B cell (primary cell): Measurements from ENCODE around the gene NCAPG. TPM values are rescaled to one million over a fixed set of nuclear protein-coding genes. Genes with fewer than 3 reads are reported as not detected.
"Not testable (repeated sequence)": the region's sequence is repeated elsewhere in the genome, so short reads cannot be mapped to it uniquely, and the experiment has no call there.

Experiments used
- ATAC-seq: fragments of 200-7000 bp; cut with Tn5 transposase; one replicate; pipeline ENCODE4 v1.10.0; 2021; ENCODE audit warnings: low read depth, mild to moderate bottlenecking, moderate number of reproducible peaks, moderate library complexity
- CTCF ChIA-PET: fragments of 350-600 bp; sonication (Branson Sonifier 250); formaldehyde crosslinking; loops from one replicate; lab custom pipeline; 2021; ENCODE audit warnings: antibody characterized with exemption, inconsistent platforms; lab: Charles Lee
- POLR2A ChIA-PET: fragments of 350-600 bp; sonication (Branson Sonifier 250); formaldehyde crosslinking; loops from one replicate; lab custom pipeline; 2021; ENCODE audit warnings: antibody characterized with exemption; lab: Charles Lee
- DNase-seq: peaks from one replicate; pipeline ENCODE4 v3.0.0; 2013
- H2AFZ ChIP-seq: 2 replicates; pipeline ENCODE4 v1.6.1; 2012; ENCODE audit warnings: mild to moderate bottlenecking, low read depth, low read length; ENCODE audit not compliant: insufficient read depth, poor library complexity, severe bottlenecking
- H3K27ac ChIP-seq, 2 donors: 1 replicate in 1 of 2; 2 replicates in 1 of 2; pipeline ENCODE4 v1.5.1; 2012 to 2013; ENCODE audit warnings: low read length in 2 of 2, mild to moderate bottlenecking in 2 of 2, moderate library complexity in 1 of 2
- H3K27me3 ChIP-seq, 4 experiments: fragments of 200-600 bp in 1 of 4; sonication (generic) in 1 of 4; replicated peaks in 1 of 4; 1 replicate in 2 of 4; 2 replicates in 2 of 4; pipeline versions ENCODE4 v1.6.1 to v1.7.0; 2013 to 2016; ENCODE audit warnings: low read length in 3 of 4, mild to moderate bottlenecking in 2 of 4, mixed read lengths in 1 of 4, moderate library complexity in 1 of 4; ENCODE audit not compliant: insufficient read depth in 4 of 4, control insufficient read depth in 3 of 4; ENCODE audit errors: control extremely low read depth in 1 of 4
- H3K36me3 ChIP-seq, 2 experiments: replicated peaks in 1 of 2; 1 replicate in 1 of 2; 2 replicates in 1 of 2; pipeline versions ENCODE4 v1.6.1 to v1.7.1; 2013; ENCODE audit warnings: low read length in 1 of 2; ENCODE audit not compliant: insufficient read depth in 2 of 2, control insufficient read depth in 1 of 2; ENCODE audit errors: control extremely low read depth in 1 of 2, extremely low read depth in 1 of 2
- H3K4me1 ChIP-seq, 2 donors: fragments of 200-600 bp in 1 of 2; sonication (generic) in 1 of 2; 1 replicate in 1 of 2; 2 replicates in 1 of 2; pipeline versions ENCODE4 v1.5.1 to v1.6.1; 2013 to 2017; ENCODE audit warnings: low read length in 2 of 2; ENCODE audit not compliant: control insufficient read depth in 2 of 2, insufficient read depth in 2 of 2
- H3K4me2 ChIP-seq: replicated peaks from 2 replicates; pipeline ENCODE3; 2012; ENCODE audit warnings: mild to moderate bottlenecking, low read depth, low read length; ENCODE audit not compliant: poor library complexity, severe bottlenecking
- H3K4me3 ChIP-seq, 5 experiments: fragments of 200-600 bp in 1 of 5; sonication (generic) in 1 of 5; 1 replicate in 3 of 5; 2 replicates in 2 of 5; pipeline versions ENCODE4 v1.5.1 to v1.7.0; 2011 to 2016; ENCODE audit warnings: low read length in 4 of 5, mild to moderate bottlenecking in 4 of 5, low read depth in 2 of 5, control low read depth in 1 of 5, moderate library complexity in 1 of 5; ENCODE audit not compliant: insufficient read depth in 1 of 5; ENCODE audit errors: control extremely low read depth in 1 of 5, extremely low read depth in 1 of 5
- H3K79me2 ChIP-seq: fragments of 200-600 bp; sonication (generic); one replicate; pipeline ENCODE4 v1.6.0; 2016; ENCODE audit warnings: low read length; ENCODE audit not compliant: control insufficient read depth, insufficient read depth
- H3K9ac ChIP-seq: fragments of 200-600 bp; sonication (generic); 2 replicates; pipeline ENCODE4 v1.6.1; 2017; ENCODE audit warnings: mild to moderate bottlenecking, low read length, moderate library complexity
- H3K9me3 ChIP-seq, 3 donors: one replicate each; pipeline versions ENCODE4 v1.6.1 to v1.7.1; 2013; ENCODE audit warnings: low read length in 2 of 3; ENCODE audit not compliant: control insufficient read depth in 2 of 3, insufficient read depth in 1 of 3; ENCODE audit errors: control extremely low read depth in 1 of 3
- H4K20me1 ChIP-seq: 2 replicates; pipeline ENCODE4 v1.6.0; 2012; ENCODE audit warnings: mild to moderate bottlenecking, low read length; ENCODE audit not compliant: insufficient read depth, control insufficient read depth, poor library complexity, severe bottlenecking
- H3K27ac Mint-ChIP-seq: one replicate; pipeline ENCODE4 v1.8.0; 2021; ENCODE audit warnings: mixed read lengths
- H3K27me3 Mint-ChIP-seq: one replicate; pipeline ENCODE4 v1.8.0; 2021; ENCODE audit warnings: mixed read lengths
- H3K4me1 Mint-ChIP-seq: one replicate; pipeline ENCODE4 v1.8.0; 2021; ENCODE audit warnings: mixed read lengths
- H3K4me3 Mint-ChIP-seq: one replicate; pipeline ENCODE4 v1.8.0; 2021; ENCODE audit warnings: mixed read lengths
- H3K9me3 Mint-ChIP-seq: one replicate; pipeline ENCODE4 v1.8.0; 2022; ENCODE audit warnings: mixed read lengths; ENCODE audit not compliant: insufficient read depth
- CTCF ChIP-seq: fragments of 200-600 bp; IDR thresholded peaks from one replicate; pipeline ENCODE4 v1.8.0; 2022; ENCODE audit warnings: antibody characterized with exemption, mild to moderate bottlenecking
- EZH2 ChIP-seq: IDR thresholded peaks from 2 replicates; pipeline ENCODE4 v1.6.1; 2012; ENCODE audit warnings: borderline replicate concordance, low read depth, mild to moderate bottlenecking, moderate library complexity, low read length; ENCODE audit not compliant: insufficient read depth, poor library complexity, severe bottlenecking
- WGBS: methylation state at CpG from one replicate; pipeline ENCODE4 v1.1.5; 2013; ENCODE audit warnings: missing lambda C conversion rate; ENCODE audit not compliant: insufficient coverage; 5-methylcytosine and 5-hydroxymethylcytosine counted together
- intact Hi-C: fragments of 100-400 bp; cut with micrococcal nuclease; formaldehyde crosslinking; loops from one replicate; pipeline ENCODE4 v1.10.0; 2022
- polyA plus RNA-seq: library from polyadenylated mRNA; depleted of rRNA; stranded (reverse); fragments of >200 nt; gene quantifications from 2 replicates; pipeline ENCODE4 v1.2.3, GENCODE V29; 2012
- total RNA-seq, 2 donors: library from RNA; stranded (reverse); fragments of 120-200 nt in 1 of 2; gene quantifications; 1 replicate in 1 of 2; 2 replicates in 1 of 2; pipeline versions ENCODE4 v1.2.3 to v1.2.4, GENCODE V29; 2013 to 2022

NCAPG gene
- total and polyA plus RNA-seq, 2 donors (not counting 1 experiment from before 2014, with no cell fraction given) = 0.13 to 0.84 TPM

GRCh38 chr4:17823871-17824669, 13.3 kb downstream of the NCAPG start:
- Mint-ChIP-seq H3K4me3 (no peak overlapping the region), H3K27ac (no peak overlapping the region), H3K4me1 (peaks cover 8% of the 10 kb centered on the region), H3K27me3 (no peaks in the 10 kb centered on the region), H3K9me3 (no peaks in the 10 kb centered on the region)
- Histone ChIP-seq H3K9me3 (no peaks in the 10 kb centered on the region), H3K27me3 (no peaks in the 10 kb centered on the region), H3K27ac (no peak overlapping the region), H2AFZ (peak overlapping the region; percentile 23), H4K20me1 (no peaks in the 10 kb centered on the region), H3K9ac (no peak overlapping the region), H3K4me1 (no peaks in the 10 kb centered on the region), H3K79me2 (no peaks in the 10 kb centered on the region), H3K4me2 (no peak overlapping the region), H3K36me3 (no peaks in the 10 kb centered on the region), H3K4me3 (no peak overlapping the region)
- ChIA-PET POLR2A (no interaction called here), CTCF (interaction anchor here (2.5 kb wide), 1 partner anchor 8 kb away, joined by 9 read pairs; no protein-coding TSS in a partner anchor)
- ATAC-seq (no peak), DNase-seq (no peak)
- TF ChIP-seq CTCF = no peak
- no peak for TF ChIP-seq EZH2
- intact Hi-C loops = no loop called here
- WGBS = no CpG with 5 or more reads among the region's 1 CpG

- DNase-seq (no peak), ATAC-seq (no peak)
- no peak overlapping the region for H3K4me3 Mint-ChIP-seq
- intact Hi-C loops = no loop called here
- no peak overlapping the region for H3K27ac Mint-ChIP-seq
- CTCF ChIA-PET = no interaction called here
- Histone ChIP-seq H3K79me2 (no peaks in the 10 kb centered on the region), H3K9ac (no peak overlapping the region), H4K20me1 (no peaks in the 10 kb centered on the region), H3K36me3 (no peaks in the 10 kb centered on the region), H3K9me3 (no peaks in the 10 kb centered on the region), H3K27me3 (no peaks in the 10 kb centered on the region), H3K4me1 (no peaks in the 10 kb centered on the region), H2AFZ (no peak overlapping the region), H3K4me2 (no peak overlapping the region), H3K27ac (no peak overlapping the region), H3K4me3 (no peak overlapping the region)
- H3K27me3 Mint-ChIP-seq = no peaks in the 10 kb centered on the region
- TF ChIP-seq EZH2 (no peak), CTCF (no peak)
- H3K9me3 Mint-ChIP-seq = no peaks in the 10 kb centered on the region
- H3K4me1 Mint-ChIP-seq = no peaks in the 10 kb centered on the region
- no CpG with 5 or more reads among the region's 2 CpGs for WGBS
- POLR2A ChIA-PET = no interaction called here
Measured at GRCh38 chr4:17846266-17846665, 35.5 kb downstream of the NCAPG start.

GRCh38 chr4:17850295-17850694, 39.5 kb downstream of the NCAPG start:
- H3K9me3 ChIP-seq = not testable (repeated sequence)

More at GRCh38 chr4:17850295-17850694, 39.5 kb downstream of the NCAPG start:
- H3K79me2 ChIP-seq, H3K27me3 ChIP-seq, DNase-seq, H3K9ac ChIP-seq, ATAC-seq, H3K4me2 ChIP-seq, H3K4me3 ChIP-seq, H3K36me3 ChIP-seq, H3K4me1 Mint-ChIP-seq, H4K20me1 ChIP-seq, intact Hi-C loops, POLR2A ChIA-PET, H3K27ac ChIP-seq, H2AFZ ChIP-seq, H3K9me3 Mint-ChIP-seq, H3K27me3 Mint-ChIP-seq, H3K4me3 Mint-ChIP-seq, H3K4me1 ChIP-seq, CTCF ChIA-PET, H3K27ac Mint-ChIP-seq: not testable (repeated sequence)
- no CpG with 5 or more reads among the region's 1 CpG for WGBS
